HG03342 (cell line): ENCODE results near the gene BCL2.
A peak's percentile ranks its signal among the peaks of the same experiment; 100 is the strongest.

Source experiments
- ATAC-seq: cut with Tn5 transposase; IDR thresholded peaks from one replicate; pipeline ENCODE4 v1.9.1; 2021; ENCODE audit warnings: mild to moderate bottlenecking, moderate library complexity; ENCODE audit not compliant: unreplicated experiment

The BCL2 gene

GRCh38 chr18:63148449-63149301, 170.9 kb downstream of the BCL2 start:
- ATAC-seq = no peak

- no peak for ATAC-seq
Observed at GRCh38 chr18:63147973-63148372, 171.6 kb downstream of the BCL2 start.

DNA sequence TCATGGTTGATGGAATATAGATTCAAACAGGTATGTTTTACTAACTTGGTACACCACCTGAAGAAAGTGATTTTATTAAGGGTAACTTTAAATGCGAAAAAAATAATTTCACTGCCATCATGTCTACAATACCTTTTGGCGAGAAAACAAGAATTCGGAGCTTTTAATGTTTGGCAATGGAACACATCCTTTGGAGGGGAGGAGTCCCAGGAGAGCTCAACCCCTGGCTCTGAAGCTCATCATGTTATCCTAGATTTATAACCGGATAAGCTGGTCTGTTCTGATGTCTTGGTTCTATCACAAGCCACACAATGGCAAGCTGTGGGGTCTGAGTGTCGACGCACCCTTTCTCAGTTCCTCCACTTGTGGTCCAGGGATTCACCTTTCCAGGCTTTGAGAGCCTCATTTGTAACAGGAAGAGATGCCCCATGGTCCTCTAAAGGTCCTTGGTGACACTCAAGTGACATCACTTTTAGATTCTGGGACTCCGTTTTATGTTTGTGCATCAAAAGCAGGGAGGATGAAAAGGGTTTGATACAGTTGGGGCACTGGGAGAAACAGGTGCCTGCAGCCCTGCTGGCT, 172.7 kb downstream of the BCL2 start:
- peak; percentile 27 for ATAC-seq

- no peak for ATAC-seq
Observed at GRCh38 chr18:63145851-63146555, 173.6 kb downstream of the BCL2 start.

- ATAC-seq = no peak
Observed at GRCh38 chr18:63145166-63145850, 174.3 kb downstream of the BCL2 start.

DNA sequence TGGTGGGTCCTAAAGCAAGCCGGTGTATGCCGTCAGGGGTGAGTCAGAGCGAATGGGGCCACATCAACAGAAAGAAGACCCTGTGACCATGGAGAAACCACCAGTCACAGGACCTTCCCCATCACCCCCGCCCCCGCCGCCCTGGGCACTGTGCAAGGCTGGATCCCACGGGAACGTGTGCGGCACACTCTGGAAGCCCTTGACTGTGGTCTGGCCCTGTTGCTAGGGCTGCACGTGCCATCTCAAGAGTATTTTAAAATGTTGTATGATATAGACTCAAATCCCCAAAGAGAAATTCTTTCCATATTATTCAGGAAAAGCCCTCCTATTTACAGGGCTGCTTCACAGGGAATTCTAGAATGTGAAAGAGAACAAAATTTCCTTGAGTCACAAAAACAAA, 174.8 kb downstream of the BCL2 start:
- ATAC-seq = no peak

GRCh38 chr18:63143330-63143771, 176.2 kb downstream of the BCL2 start:
- no peak for ATAC-seq

DNA sequence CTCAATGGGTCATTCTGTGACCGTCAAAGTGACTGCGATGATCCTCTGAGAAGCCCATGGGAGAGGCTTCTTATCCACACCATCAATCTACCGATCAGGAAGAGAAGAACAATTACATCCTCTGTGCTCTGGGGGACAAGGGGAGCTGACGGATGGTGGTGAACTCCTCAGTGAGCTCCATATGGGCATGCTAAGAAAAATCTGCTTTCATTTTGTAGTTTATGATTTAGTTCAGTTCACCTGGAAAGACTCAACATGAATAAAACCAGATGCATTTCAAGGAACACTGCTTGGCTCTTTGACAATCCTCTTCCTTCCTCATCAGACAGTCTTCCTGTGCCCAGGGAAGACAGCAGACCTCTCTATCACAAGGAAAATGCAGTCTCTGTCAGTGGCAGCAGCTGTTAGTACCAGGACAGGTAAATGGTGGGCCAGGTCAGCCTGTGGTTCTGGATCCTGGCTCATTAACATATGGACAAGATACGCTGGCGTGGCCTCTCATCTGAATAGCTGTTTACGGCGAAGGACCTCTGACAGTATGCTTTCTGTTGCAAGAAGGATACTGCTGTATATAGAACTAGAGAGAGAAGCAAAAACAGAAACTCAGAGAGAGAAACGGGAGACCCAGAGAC, 176.9 kb downstream of the BCL2 start:
- no peak for ATAC-seq

- peak; percentile 57 for ATAC-seq
Observed at GRCh38 chr18:63141778-63142176, 177.8 kb downstream of the BCL2 start.

- ATAC-seq = no peak
Observed at GRCh38 chr18:63140997-63141777, 178.4 kb downstream of the BCL2 start.

GRCh38 chr18:63140038-63140450, 179.5 kb downstream of the BCL2 start:
- ATAC-seq = no peak

- ATAC-seq = peak; percentile 61
Observed at GRCh38 chr18:63138436-63139340, 180.9 kb downstream of the BCL2 start.

DNA sequence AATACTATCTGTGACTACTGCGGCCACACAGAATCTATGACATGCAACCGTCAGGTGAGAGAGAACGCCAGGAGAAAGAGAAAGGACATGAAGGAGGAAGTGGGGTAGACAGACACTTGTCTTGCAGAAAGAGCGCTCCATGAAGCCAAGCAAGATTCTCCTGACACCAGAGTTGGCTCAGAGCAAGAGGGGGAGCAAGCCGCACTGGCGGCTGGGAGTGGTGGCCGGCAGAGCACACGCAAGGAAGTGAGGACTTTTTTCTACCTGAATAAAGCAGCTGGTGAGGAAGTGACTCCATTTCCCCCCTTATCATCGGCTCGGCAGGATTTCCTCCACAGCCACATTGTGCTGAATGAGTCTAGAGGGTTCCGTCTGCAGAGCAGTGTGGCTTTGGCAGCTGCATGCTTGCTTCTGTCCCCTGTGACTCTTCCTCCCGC, 181.6 kb downstream of the BCL2 start:
- no peak for ATAC-seq

GRCh38 chr18:63135101-63135500, 184.5 kb downstream of the BCL2 start:
- ATAC-seq = no peak

DNA sequence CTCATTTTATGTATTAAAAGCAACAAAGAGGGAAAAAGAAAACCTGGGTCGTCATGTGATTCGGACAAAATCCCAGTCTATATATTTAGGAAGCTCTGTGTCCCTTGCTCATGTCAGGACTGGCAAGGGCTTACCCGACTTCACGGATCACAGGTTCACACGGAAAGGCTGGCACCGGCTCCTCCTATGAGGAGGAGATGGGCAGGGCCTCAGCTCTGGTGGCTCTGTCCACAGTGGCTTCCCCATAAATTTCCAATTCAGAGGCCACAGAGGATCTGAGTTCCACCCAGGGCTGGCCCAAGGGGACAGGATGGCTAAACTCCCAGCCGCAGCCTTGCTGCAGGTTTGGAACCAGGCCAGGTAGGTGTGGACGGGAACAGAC, 186.8 kb downstream of the BCL2 start:
- no peak for ATAC-seq

GRCh38 chr18:63131959-63132818, 187.4 kb downstream of the BCL2 start:
- ATAC-seq = no peak

DNA sequence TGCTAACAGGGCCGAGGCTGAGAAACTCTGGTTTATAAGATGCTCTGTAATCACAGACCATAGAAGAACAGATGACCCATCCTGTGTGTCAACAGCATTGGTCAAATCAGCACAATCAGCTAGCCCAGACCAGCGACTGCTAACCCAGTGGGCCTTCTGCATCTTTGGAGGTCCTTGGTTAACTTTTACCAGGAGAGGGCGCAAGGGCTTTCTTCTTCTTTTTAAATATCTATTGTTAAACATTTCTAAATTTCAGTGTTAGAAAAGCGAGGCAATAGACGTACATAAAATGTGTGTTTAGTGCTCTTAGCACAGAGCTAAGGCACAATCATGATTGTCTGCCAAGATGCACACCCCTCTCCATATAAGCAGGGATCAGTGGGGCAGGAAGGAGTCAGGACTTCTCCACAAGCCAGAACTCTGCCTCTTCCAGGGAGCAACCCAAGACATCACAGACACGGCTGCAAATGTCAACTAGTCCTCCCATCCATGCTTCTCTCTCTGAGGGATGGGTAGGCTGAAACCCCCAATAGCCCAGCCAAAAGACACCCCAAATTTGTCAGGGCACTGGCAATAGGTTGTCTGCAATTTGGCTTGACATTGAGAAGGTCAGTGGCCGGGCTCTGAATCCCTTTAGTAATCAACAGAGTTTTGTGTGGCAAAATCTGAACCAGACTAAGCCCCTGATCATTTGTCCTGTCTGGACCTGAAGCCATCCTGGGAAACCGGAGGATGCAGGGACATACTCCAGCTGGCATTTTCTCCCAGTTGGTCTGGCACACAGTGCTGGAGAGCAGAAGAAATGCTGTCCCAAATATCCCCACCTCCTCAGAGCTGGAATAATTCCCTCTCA, 188.2 kb downstream of the BCL2 start:
- peak; percentile 45 for ATAC-seq
